HepG2 (cell line): ENCODE measurements around the gene USP10. TPM values are rescaled to one million over a fixed set of nuclear protein-coding genes. Genes with fewer than 3 reads are reported as not detected.

ENCODE experiments used
- ARID4A ChIP-seq: sonication (generic); formaldehyde crosslinking; IDR thresholded peaks from 2 replicates; pipeline ENCODE4 v1.5.0; 2020; ENCODE audit warnings: mild to moderate bottlenecking, missing genetic modification reagents, borderline replicate concordance
- HNRNPLL ChIP-seq: fragments of 200-400 bp; formaldehyde crosslinking; IDR thresholded peaks from 2 replicates; pipeline ENCODE4 v1.6.1; 2017; ENCODE audit warnings: mild to moderate bottlenecking, low read depth, low read length; ENCODE audit not compliant: poor library complexity, severe bottlenecking
- RAD51 ChIP-seq: fragments of 450-650 bp; IDR thresholded peaks from 2 replicates; pipeline ENCODE4 v1.6.1; 2016; ENCODE audit warnings: borderline replicate concordance
- THAP7 ChIP-seq: sonication (generic); formaldehyde crosslinking; IDR thresholded peaks from 2 replicates; pipeline ENCODE4 v1.8.1; 2023; ENCODE audit warnings: mild to moderate bottlenecking, missing genetic modification reagents
- UBTF ChIP-seq: sonication (generic); formaldehyde crosslinking; IDR thresholded peaks from 2 replicates; pipeline ENCODE4 v1.4.0; 2020; ENCODE audit warnings: mild to moderate bottlenecking, missing genetic modification reagents
- ZNF331 ChIP-seq: sonication (generic); formaldehyde crosslinking; IDR thresholded peaks from 2 replicates; pipeline ENCODE4 v1.4.0; 2020; ENCODE audit warnings: missing genetic modification reagents
- ZNF556 ChIP-seq: sonication (generic); formaldehyde crosslinking; IDR thresholded peaks from 2 replicates; pipeline ENCODE4 v1.4.0; 2020; ENCODE audit warnings: mild to moderate bottlenecking, missing genetic modification reagents, borderline replicate concordance
- polyA plus RNA-seq, 8 experiments: library from polyadenylated mRNA; depleted of rRNA in 3 of 8; stranded (reverse) in 7 of 8; unstranded in 1 of 8; fragments of >200 nt; fragmentation: Illumina TruSeq in 4 of 8; extraction: Trizol in 4 of 8; gene quantifications; 2 replicates each; pipeline versions ENCODE4 v1.2.1 to v1.2.3, GENCODE V29; 2011 to 2016; ENCODE audit warnings: low read depth in 4 of 8, missing spikeins in 1 of 8, mixed read lengths in 1 of 8; ENCODE audit not compliant: insufficient read depth in 1 of 8
- total RNA-seq, 5 experiments: library from RNA; depleted of rRNA; stranded (reverse); fragments of >200 nt; fragmentation: Illumina TruSeq; extraction: Trizol; gene quantifications; 2 replicates each; pipeline ENCODE4 v1.2.3, GENCODE V29; 2016; ENCODE audit warnings: low read depth in 1 of 5
- TF ChIP-seq, protein P1 (sequence below): sonication (generic); formaldehyde crosslinking; IDR thresholded peaks from 2 replicates; pipeline ENCODE4 v1.8.0; 2022; ENCODE audit warnings: mild to moderate bottlenecking, missing genetic modification reagents, borderline replicate concordance

The USP10 gene
- total and polyA plus RNA-seq, 2 of the 13 experiments (the other 11 are each of a cell fraction or from before 2014, with no cell fraction given): 79.1 to 122 TPM

DNA sequence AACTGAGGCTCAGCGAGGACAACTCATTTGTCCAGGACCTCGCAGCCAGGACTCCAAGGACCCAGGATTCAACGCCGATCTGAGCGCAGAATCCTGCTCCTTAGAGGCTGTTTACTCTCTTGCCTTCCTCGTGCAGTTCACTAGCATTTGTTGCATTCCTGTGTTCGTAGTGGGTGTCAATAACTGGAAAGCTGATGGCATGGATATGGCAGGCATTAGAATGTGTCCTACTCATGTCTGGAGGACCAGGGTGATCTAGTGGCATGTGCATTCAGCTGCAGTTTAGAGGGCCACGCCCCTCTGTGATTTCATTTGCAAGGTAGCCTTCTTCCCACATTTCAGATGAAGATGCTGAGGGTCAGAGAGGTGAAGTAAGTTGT, 120.5 kb downstream of the USP10 start (continued):
- TF ChIP-seq, protein P1, sequence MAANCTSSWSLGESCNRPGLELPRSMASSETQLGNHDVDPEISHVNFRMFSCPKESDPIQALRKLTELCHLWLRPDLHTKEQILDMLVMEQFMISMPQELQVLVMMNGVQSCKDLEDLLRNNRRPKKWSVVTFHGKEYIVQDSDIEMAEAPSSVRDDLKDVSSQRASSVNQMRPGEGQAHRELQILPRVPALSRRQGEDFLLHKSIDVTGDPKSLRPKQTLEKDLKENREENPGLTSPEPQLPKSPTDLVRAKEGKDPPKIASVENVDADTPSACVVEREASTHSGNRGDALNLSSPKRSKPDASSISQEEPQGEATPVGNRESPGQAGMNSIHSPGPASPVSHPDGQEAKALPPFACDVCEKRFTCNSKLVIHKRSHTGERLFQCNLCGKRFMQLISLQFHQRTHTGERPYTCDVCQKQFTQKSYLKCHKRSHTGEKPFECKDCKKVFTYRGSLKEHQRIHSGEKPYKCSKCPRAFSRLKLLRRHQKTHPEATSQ (CRISPR knock-in tag): no peak
- TF ChIP-seq RAD51 (no peak), THAP7 (no peak), ARID4A (CRISPR knock-in tag) (0 out of 2 replicates have a peak, but pooled peaks have one; percentile 36), ZNF556 (no peak), UBTF (CRISPR knock-in tag) (0 out of 2 replicates have a peak, but pooled peaks have one; percentile 21), HNRNPLL (no peak), ZNF331 (CRISPR knock-in tag) (no peak)
